H9 (cell line): Measurements from ENCODE around the gene PDPK1. TPM values are rescaled to one million over a fixed set of nuclear protein-coding genes. Genes with fewer than 3 reads are reported as not detected.

Source experiments
- DNase-seq: peaks from one replicate; pipeline ENCODE4 v3.0.0-alpha.2; 2017
- H2AFZ ChIP-seq: one replicate; pipeline ENCODE4 v1.6.1; 2013; ENCODE audit warnings: mild to moderate bottlenecking, low read length, control low read depth, moderate library complexity
- H2AK5ac ChIP-seq: 2 replicates; pipeline ENCODE4 v1.6.1; 2013; ENCODE audit warnings: low read length, control low read depth, mixed read lengths; ENCODE audit not compliant: insufficient read length
- H2BK120ac ChIP-seq: one replicate; pipeline ENCODE4 v1.6.1; 2013; ENCODE audit warnings: low read depth, mild to moderate bottlenecking, low read length, control low read depth, inconsistent platforms; ENCODE audit not compliant: poor library complexity, severe bottlenecking
- H2BK12ac ChIP-seq: 2 replicates; pipeline ENCODE4 v1.6.1; 2013; ENCODE audit warnings: low read length, control low read depth, mixed read lengths, low read depth; ENCODE audit not compliant: insufficient read length
- H2BK15ac ChIP-seq: 2 replicates; pipeline ENCODE4 v1.6.1; 2013; ENCODE audit warnings: low read depth, low read length, control low read depth
- H2BK20ac ChIP-seq: one replicate; pipeline ENCODE4 v1.6.1; 2013; ENCODE audit warnings: low read depth, mild to moderate bottlenecking, low read length, control low read depth, inconsistent platforms; ENCODE audit not compliant: poor library complexity, severe bottlenecking
- H2BK5ac ChIP-seq: 2 replicates; pipeline ENCODE4 v1.6.1; 2013; ENCODE audit warnings: low read length, control low read depth, mixed read lengths; ENCODE audit not compliant: insufficient read length
- H3K14ac ChIP-seq: 2 replicates; pipeline ENCODE4 v1.6.1; 2013; ENCODE audit warnings: low read length, control low read depth; ENCODE audit not compliant: insufficient read depth
- H3K18ac ChIP-seq: 2 replicates; pipeline ENCODE4 v1.6.1; 2013; ENCODE audit warnings: low read depth, mild to moderate bottlenecking, mixed read lengths, low read length, control low read depth; ENCODE audit not compliant: insufficient read length
- H3K23ac ChIP-seq: 2 replicates; pipeline ENCODE4 v1.6.1; 2013; ENCODE audit warnings: low read length, control low read depth, mixed read lengths, low read depth; ENCODE audit not compliant: insufficient read length
- H3K23me2 ChIP-seq: 2 replicates; pipeline ENCODE4 v1.6.1; 2013; ENCODE audit warnings: low read depth, mild to moderate bottlenecking, mixed read lengths, low read length, control low read depth; ENCODE audit not compliant: insufficient read length, poor library complexity, severe bottlenecking
- H3K27ac ChIP-seq: 2 replicates; pipeline ENCODE4 v1.5.1; 2013; ENCODE audit warnings: low read length, control low read depth, mixed read lengths, low read depth; ENCODE audit not compliant: insufficient read length
- H3K27me3 ChIP-seq: 2 replicates; pipeline ENCODE4 v1.6.1; 2013; ENCODE audit warnings: low read length, control low read depth, inconsistent platforms; ENCODE audit not compliant: insufficient read depth
- H3K4ac ChIP-seq: 2 replicates; pipeline ENCODE4 v1.6.1; 2013; ENCODE audit warnings: low read depth, mild to moderate bottlenecking, control low read depth, inconsistent platforms, low read length, moderate library complexity
- H3K4me1 ChIP-seq: 2 replicates; pipeline ENCODE4 v1.6.1; 2013; ENCODE audit warnings: low read length, control low read depth, inconsistent platforms; ENCODE audit not compliant: insufficient read depth
- H3K4me2 ChIP-seq: 2 replicates; pipeline ENCODE4 v1.6.1; 2013; ENCODE audit warnings: low read length, control low read depth, mixed read lengths; ENCODE audit not compliant: insufficient read length, insufficient read depth
- H3K56ac ChIP-seq: 2 replicates; pipeline ENCODE4 v1.6.1; 2013; ENCODE audit warnings: low read depth, mild to moderate bottlenecking, mixed read lengths, low read length, control low read depth; ENCODE audit not compliant: insufficient read length
- H3K79me1 ChIP-seq: 2 replicates; pipeline ENCODE4 v1.6.1; 2013; ENCODE audit warnings: low read depth, mild to moderate bottlenecking, moderate library complexity, low read length, control low read depth, inconsistent platforms; ENCODE audit not compliant: insufficient read depth, poor library complexity, severe bottlenecking
- H3K79me2 ChIP-seq: 2 replicates; pipeline ENCODE4 v1.6.1; 2013; ENCODE audit warnings: low read length, control low read depth, inconsistent platforms; ENCODE audit not compliant: insufficient read depth
- H3K9ac ChIP-seq: 2 replicates; pipeline ENCODE4 v1.6.1; 2013; ENCODE audit warnings: low read length, control low read depth, mixed read lengths; ENCODE audit not compliant: insufficient read length; ENCODE audit errors: extremely low read depth
- H3K9me3 ChIP-seq: one replicate; pipeline ENCODE4 v1.6.1; 2013; ENCODE audit warnings: low read depth, low read length, inconsistent platforms; ENCODE audit not compliant: control insufficient read depth
- H3T11ph ChIP-seq: one replicate; pipeline ENCODE4 v1.6.1; 2013; ENCODE audit warnings: mild to moderate bottlenecking, low read length, control low read depth, inconsistent platforms
- H4K20me1 ChIP-seq: one replicate; pipeline ENCODE4 v1.6.1; 2013; ENCODE audit not compliant: control insufficient read depth, insufficient read length, insufficient read depth
- H4K5ac ChIP-seq: 2 replicates; pipeline ENCODE4 v1.6.1; 2013; ENCODE audit warnings: low read depth, mild to moderate bottlenecking, mixed read lengths, low read length, control low read depth; ENCODE audit not compliant: insufficient read length
- H4K8ac ChIP-seq: replicated peaks from 2 replicates; pipeline ENCODE4 v1.6.1; 2013; ENCODE audit warnings: low read length, control low read depth, mixed read lengths, low read depth; ENCODE audit not compliant: insufficient read length
- H4K91ac ChIP-seq: 2 replicates; pipeline ENCODE4 v1.6.1; 2013; ENCODE audit warnings: low read depth, mild to moderate bottlenecking, moderate library complexity, mixed read lengths, low read length, control low read depth; ENCODE audit not compliant: insufficient read length
- H3K27ac Mint-ChIP-seq, 3 experiments: 2 replicates in 2 of 3; 3 replicates in 1 of 3; pipeline ENCODE4 v1.8.0; 2020 to 2021; ENCODE audit warnings: mixed read lengths in 3 of 3, mild to moderate bottlenecking in 1 of 3, moderate library complexity in 1 of 3
- H3K27me3 Mint-ChIP-seq: 2 replicates; pipeline ENCODE4 v1.8.0; 2021; ENCODE audit warnings: low read depth, mild to moderate bottlenecking, moderate library complexity, mixed read lengths
- H3K36me3 Mint-ChIP-seq, 3 experiments: 2 replicates in 2 of 3; 3 replicates in 1 of 3; pipeline ENCODE4 v1.8.0; 2020 to 2021; ENCODE audit warnings: low read depth in 3 of 3, mixed read lengths in 3 of 3; ENCODE audit not compliant: insufficient read depth in 1 of 3
- H3K4me1 Mint-ChIP-seq, 2 experiments: 2 replicates each; pipeline ENCODE4 v1.8.0; 2020; ENCODE audit warnings: mixed read lengths in 2 of 2
- H3K4me3 Mint-ChIP-seq, 2 experiments: 2 replicates in 1 of 2; 3 replicates in 1 of 2; pipeline ENCODE4 v1.8.0; 2020 to 2021; ENCODE audit warnings: mild to moderate bottlenecking in 2 of 2, mixed read lengths in 2 of 2, moderate library complexity in 1 of 2
- H3K9me3 Mint-ChIP-seq, 2 experiments: 2 replicates in 1 of 2; 3 replicates in 1 of 2; pipeline ENCODE4 v1.8.0; 2020; ENCODE audit warnings: mild to moderate bottlenecking in 2 of 2, mixed read lengths in 2 of 2, moderate library complexity in 1 of 2
- CTCF ChIP-seq: fragments of 200-600 bp; sonication (generic); conservative IDR thresholded peaks from 3 replicates; pipeline ENCODE4 v1.8.0; 2021; ENCODE audit warnings: antibody characterized with exemption, mild to moderate bottlenecking
- WGBS: extraction: QIAGEN DNeasy Blood & Tissue Kit; methylation state at CpG from one replicate; pipeline ENCODE4 v1.1.7; 2013; ENCODE audit warnings: missing lambda C conversion rate, low lambda C conversion rate, mixed read lengths; ENCODE audit not compliant: insufficient read length; ENCODE audit errors: extremely low coverage; 5-methylcytosine and 5-hydroxymethylcytosine counted together
- total RNA-seq: library from RNA; stranded (reverse); gene quantifications from 2 replicates; pipeline ENCODE4 v1.2.1, GENCODE V29; 2021

PDPK1 gene
- total RNA-seq, 1 experiment from 2014 or later = 32.8 TPM

GRCh38 chr16:2511128-2511800 lies 26.6 kb upstream of the PDPK1 start:
- Histone ChIP-seq H3K27ac (no peak overlapping the region), H3K79me1 (no peaks in the 10 kb centered on the region), H2BK5ac (no peak overlapping the region), H3K9ac (no peak overlapping the region), H3K23ac (no peak overlapping the region), H2BK20ac (no peak overlapping the region), H3K23me2 (peaks cover 14% of the 10 kb centered on the region), H3K56ac (no peak overlapping the region), H4K8ac (no peak overlapping the region), H3K9me3 (no peaks in the 10 kb centered on the region), H2BK120ac (no peak overlapping the region), H4K5ac (no peak overlapping the region), H2BK12ac (no peak overlapping the region), H3K18ac (no peak overlapping the region), H3K4me1 (peaks cover 3% of the 10 kb centered on the region; the same call in 1 of the 2 replicates), H3K4ac (no peak overlapping the region), H2AFZ (no peak overlapping the region), H3K4me2 (no peak overlapping the region), H3K79me2 (peaks cover 18% of the 10 kb centered on the region; the same call in 1 of the 2 replicates), H3T11ph (no peak overlapping the region), H3K27me3 (no peaks in the 10 kb centered on the region), H3K14ac (no peak overlapping the region; the same call in 1 of the 2 replicates), H4K20me1 (no peaks in the 10 kb centered on the region), H2BK15ac (no peak overlapping the region), H2AK5ac (no peak overlapping the region), H4K91ac (no peak overlapping the region)
- peak overlapping the region in 1 of 3 experiments; percentile 6; a peak in 1 of 7 replicates for H3K27ac Mint-ChIP-seq
- H3K36me3 Mint-ChIP-seq = peaks cover 0 to 1% (median under 1%) of the 10 kb centered on the region in 3 experiments; a peak in 4 of 7 replicates
- WGBS = no CpG with 5 or more reads among the region's 24 CpGs
- peak overlapping the region; percentile 24 to 48; a peak in 3 of 5 replicates for H3K4me3 Mint-ChIP-seq
- peaks cover 5% of the 10 kb centered on the region for H3K27me3 Mint-ChIP-seq
- peak; percentile 57 for DNase-seq
- H3K9me3 Mint-ChIP-seq = no peaks in the 10 kb centered on the region; a peak in 1 of 5 replicates
- H3K4me1 Mint-ChIP-seq = peaks cover 35 to 49% of the 10 kb centered on the region in 2 experiments
- no peak for TF ChIP-seq CTCF
